ENCODE results near the gene UBQLNL.

The UBQLNL gene

GRCh38 chr11:5507177-5507932, 9.1 kb downstream of the UBQLNL start:
- DNase-seq = no peak

- DNase-seq = no peak
Observed at GRCh38 chr11:5505363-5506048, 11.0 kb downstream of the UBQLNL start.

GRCh38 chr11:5504403-5504921, 12.0 kb downstream of the UBQLNL start:
- DNase-seq = no peak

- DNase-seq = no peak
Observed at GRCh38 chr11:5500393-5500801, 16.1 kb downstream of the UBQLNL start.

GRCh38 chr11:5499671-5500070, 16.8 kb downstream of the UBQLNL start:
- DNase-seq = no peak

- DNase-seq = no peak
Observed at GRCh38 chr11:5489576-5490357, 26.7 kb downstream of the UBQLNL start.

- DNase-seq = no peak
Observed at GRCh38 chr11:5488798-5489399, 27.6 kb downstream of the UBQLNL start.

- no peak for DNase-seq
Observed at GRCh38 chr11:5488385-5488784, 28.1 kb downstream of the UBQLNL start, which contains the start of gene OR52D1. Gene OR52D1, plus strand, starts transcription at chr11:5488685. Its CDS starts 22 bp downstream, at chr11:5488707.

GRCh38 chr11:5486421-5486820, 30.1 kb downstream of the UBQLNL start:
- DNase-seq = no peak

- DNase-seq = no peak
Observed at GRCh38 chr11:5486003-5486402, 30.5 kb downstream of the UBQLNL start.

- DNase-seq = peak in 1 of 2 experiments; percentile 23
Observed at GRCh38 chr11:5476186-5476819, 40.2 kb downstream of the UBQLNL start.

- no peak for DNase-seq
Observed at GRCh38 chr11:5473921-5474320, 42.6 kb downstream of the UBQLNL start.

- no peak for DNase-seq
Observed at GRCh38 chr11:5467527-5467926, 49.0 kb downstream of the UBQLNL start.

Measured in SW 1271 (cell line).